Stomach (tissue), 9 donors: ENCODE data around the gene BCAS3. TPM values are rescaled to one million over a fixed set of nuclear protein-coding genes. Genes with fewer than 3 reads are reported as not detected.

Experiments used
- DNase-seq, 2 donors: peaks; one replicate each; pipeline versions ENCODE4 v3.0.0 to v3.0.0-alpha.2; 2013 to 2019
- H3K27ac ChIP-seq, 5 donors: fragments of 200-600 bp in 4 of 5; sonication (generic) in 4 of 5; one replicate each; pipeline ENCODE4 v1.5.1; 2013 to 2019; ENCODE audit warnings: mild to moderate bottlenecking in 1 of 5, moderate library complexity in 1 of 5
- H3K27me3 ChIP-seq, 3 donors: fragments of 200-600 bp; sonication (generic); one replicate each; pipeline ENCODE4 v1.5.1; 2017 to 2019; ENCODE audit warnings: mixed run types in 1 of 3
- H3K36me3 ChIP-seq, 4 donors: fragments of 200-600 bp; sonication (generic); 1 replicate in 3 of 4; 2 replicates in 1 of 4; pipeline ENCODE4 v1.5.1; 2016 to 2019
- H3K4me1 ChIP-seq, 4 donors: fragments of 200-600 bp; sonication (generic); one replicate each; pipeline ENCODE4 v1.5.1; 2016 to 2019
- H3K4me3 ChIP-seq, 4 donors: fragments of 200-600 bp; sonication (generic) in 3 of 4; one replicate each; pipeline ENCODE4 v1.5.1; 2016 to 2019; ENCODE audit warnings: mild to moderate bottlenecking in 1 of 4
- H3K9me3 ChIP-seq, 4 donors: fragments of 200-600 bp; sonication (generic); one replicate each; pipeline ENCODE4 v1.5.1; 2016 to 2019
- CTCF ChIP-seq, 7 experiments: fragments of 450-650 bp in 4 of 7; fragments of 200-600 bp in 3 of 7; sonication (generic) in 3 of 7; IDR thresholded peaks; one replicate each; pipeline ENCODE4 v1.5.1; 2016 to 2019; ENCODE audit warnings: antibody characterized with exemption in 7 of 7, control low read depth in 2 of 7, mild to moderate bottlenecking in 1 of 7
- EP300 ChIP-seq: sonication (generic); formaldehyde crosslinking; IDR thresholded peaks from one replicate; pipeline ENCODE4 v1.6.1; 2017; ENCODE audit warnings: antibody characterized with exemption
- POLR2A ChIP-seq, 4 donors: fragments of 450-650 bp; IDR thresholded peaks; one replicate each; pipeline ENCODE4 v1.6.1; 2016; ENCODE audit warnings: antibody characterized with exemption in 4 of 4, control low read depth in 2 of 4, mild to moderate bottlenecking in 1 of 4, moderate library complexity in 1 of 4
- POLR2AphosphoS5 ChIP-seq, 3 donors: sonication (generic); formaldehyde crosslinking; IDR thresholded peaks; one replicate each; pipeline ENCODE4 v1.6.1; 2016; ENCODE audit warnings: antibody characterized with exemption in 3 of 3
- WGBS, 5 donors: extraction: QIAGEN DNeasy Blood & Tissue Kit in 3 of 5; methylation state at CpG; one replicate each; pipeline versions ENCODE4 v1.1.5 to v1.1.7; 2013 to 2018; 5-methylcytosine and 5-hydroxymethylcytosine counted together
- intact Hi-C: fragments of 100-400 bp; cut with DNase I; formaldehyde crosslinking; loops from one replicate; pipeline ENCODE4 v1.15.1; 2023; ENCODE audit warnings: low total_unique reads
- polyA plus RNA-seq, 3 donors: library from polyadenylated mRNA; stranded (reverse); fragments of 200-250 nt; gene quantifications; one replicate each; pipeline ENCODE4 v1.2.3, GENCODE V29; 2013
- total RNA-seq, 5 donors: library from RNA; depleted of rRNA; stranded (reverse); fragments of >200 nt; gene quantifications; one replicate each; pipeline versions ENCODE4 v1.1.0 to v1.2.3, GENCODE V29; 2014 to 2016
- donor health status: healthy with polysubstance abuse.
- donor health status: Bipolar disorder and iron deficiency.
- donor health status: healthy.

BCAS3 gene
- total and polyA plus RNA-seq, 8 donors = 4.9 to 150 (median 25.3) TPM

GRCh38 chr17:60989846-60990245 lies 312.2 kb downstream of the BCAS3 start:
- Histone ChIP-seq H3K9me3 (no peaks in the 10 kb centered on the region), H3K4me1 (no peaks in the 10 kb centered on the region), H3K27me3 (no peaks in the 10 kb centered on the region), H3K36me3 (peaks cover 0 to 6% (median 0%) of the 10 kb centered on the region in 4 donors), H3K27ac (no peak overlapping the region), H3K4me3 (no peak overlapping the region)
- TF ChIP-seq POLR2AphosphoS5 (IDR thresholded peaks at IDR 0.05) = no peak
- WGBS, 5 donors = 92 to 99% (median 96%) methylated on average over 9 of the region's 9 CpGs
- intact Hi-C loops = loop anchor here (10.0 kb wide), 1 partner anchor 405 kb away; the partner anchor contains the start of gene TBX2
- DNase-seq = no peak

GRCh38 chr17:60993497-60993896 lies 315.8 kb downstream of the BCAS3 start:
- intact Hi-C loops = no loop called here
- Histone ChIP-seq H3K9me3 (no peaks in the 10 kb centered on the region), H3K4me3 (no peak overlapping the region), H3K27me3 (no peaks in the 10 kb centered on the region), H3K36me3 (peaks cover 0 to 6% (median 0%) of the 10 kb centered on the region in 4 donors), H3K4me1 (no peaks in the 10 kb centered on the region), H3K27ac (no peak overlapping the region)
- no peak for DNase-seq
- 59 to 84% (median 80%) methylated on average over 3 of the region's 3 CpGs for WGBS, 5 donors
- no peak for TF ChIP-seq EP300
- no peak for TF ChIP-seq POLR2A (IDR thresholded peaks at IDR 0.05)
- TF ChIP-seq CTCF (IDR thresholded peaks at IDR 0.05) = no peak
- TF ChIP-seq POLR2AphosphoS5 (IDR thresholded peaks at IDR 0.05) = no peak

GRCh38 chr17:60995680-60996079 lies 318.0 kb downstream of the BCAS3 start:
- no peak overlapping the region for H3K27ac ChIP-seq
- TF ChIP-seq EP300 (no peak), POLR2A (IDR thresholded peaks at IDR 0.05) (no peak), CTCF (IDR thresholded peaks at IDR 0.05) (no peak), POLR2AphosphoS5 (IDR thresholded peaks at IDR 0.05) (no peak)
- H3K4me1 ChIP-seq = no peaks in the 10 kb centered on the region
- no peaks in the 10 kb centered on the region for H3K9me3 ChIP-seq
- intact Hi-C loops = no loop called here
- H3K36me3 ChIP-seq = peaks cover 0 to 4% (median 0%) of the 10 kb centered on the region in 4 donors
- H3K27me3 ChIP-seq = no peaks in the 10 kb centered on the region
- no peak overlapping the region for H3K4me3 ChIP-seq
- no peak for DNase-seq

- intact Hi-C loops = no loop called here
- 59 to 78% (median 64%) methylated on average over 2 of the region's 2 CpGs for WGBS, 5 donors
- Histone ChIP-seq H3K9me3 (no peaks in the 10 kb centered on the region), H3K27ac (peak overlapping the region in 1 of 5 donors; percentile 7), H3K36me3 (no peaks in the 10 kb centered on the region), H3K27me3 (no peaks in the 10 kb centered on the region), H3K4me3 (no peak overlapping the region), H3K4me1 (no peaks in the 10 kb centered on the region)
- DNase-seq = peak in 1 of 2 donors; percentile 42
- TF ChIP-seq CTCF (IDR thresholded peaks at IDR 0.05) (peak in 1 of 7 experiments; percentile 18), EP300 (no peak), POLR2AphosphoS5 (IDR thresholded peaks at IDR 0.05) (no peak)
Measured at GRCh38 chr17:61000911-61001310, 323.3 kb downstream of the BCAS3 start.

GRCh38 chr17:61002316-61002736 lies 324.7 kb downstream of the BCAS3 start:
- WGBS, 5 donors = 0 to 2% (median 0%) methylated on average over 1 of the region's 1 CpG
- no peaks in the 10 kb centered on the region for H3K27me3 ChIP-seq
- TF ChIP-seq POLR2AphosphoS5 (IDR thresholded peaks at IDR 0.05) = no peak
- TF ChIP-seq CTCF (IDR thresholded peaks at IDR 0.05) = peak in 4 of 7 experiments; percentile 2 to 51 (median 48)
- no peaks in the 10 kb centered on the region for H3K4me1 ChIP-seq
- H3K27ac ChIP-seq = no peak overlapping the region
- peak in 1 of 2 donors; percentile 49 for DNase-seq
- intact Hi-C loops = no loop called here
- H3K4me3 ChIP-seq = no peak overlapping the region
- H3K9me3 ChIP-seq = no peaks in the 10 kb centered on the region
- H3K36me3 ChIP-seq = no peaks in the 10 kb centered on the region
